HEK293T (cell line): Measurements from ENCODE around the gene LRP8.

Source experiments
- CTCF ChIA-PET: fragments of 350-600 bp; formaldehyde crosslinking; extraction: SDS; loops from one replicate; lab custom pipeline; 2021; ENCODE audit warnings: antibody characterized with exemption, inconsistent platforms; lab: Yijun Ruan, JAX
- POLR2A ChIA-PET: fragments of 350-600 bp; formaldehyde crosslinking; extraction: SDS; loops from one replicate; lab custom pipeline; 2020; ENCODE audit warnings: antibody characterized with exemption, inconsistent platforms; lab: Yijun Ruan, JAX
- DNase-seq: peaks from one replicate; pipeline ENCODE4 v3.0.0; 2012; ENCODE audit warnings: mixed read lengths; ENCODE audit errors: extremely low spot score
- ARNT ChIP-seq: fragments of 450-650 bp; IDR thresholded peaks from 2 replicates; pipeline ENCODE4 v1.6.1; 2017; ENCODE audit warnings: mild to moderate bottlenecking
- BHLHE40 ChIP-seq: fragments of 450-650 bp; IDR thresholded peaks from 2 replicates; pipeline ENCODE4 v1.6.1; 2016; ENCODE audit warnings: mild to moderate bottlenecking, moderate library complexity, borderline replicate concordance
- CTBP1 ChIP-seq: fragments of 450-650 bp; IDR thresholded peaks from 2 replicates; pipeline ENCODE4 v1.6.1; 2016; ENCODE audit warnings: borderline replicate concordance
- ELF4 ChIP-seq: fragments of 450-650 bp; IDR thresholded peaks from 2 replicates; pipeline ENCODE4 v1.6.1; 2017; ENCODE audit warnings: antibody characterized with exemption
- FOXA1 ChIP-seq: fragments of 450-650 bp; IDR thresholded peaks from 2 replicates; pipeline ENCODE4 v1.6.1; 2016; ENCODE audit warnings: mild to moderate bottlenecking
- FOXK2 ChIP-seq: fragments of 450-650 bp; IDR thresholded peaks from 2 replicates; pipeline ENCODE4 v1.6.1; 2016; ENCODE audit warnings: mild to moderate bottlenecking
- FOXM1 ChIP-seq: fragments of 450-650 bp; IDR thresholded peaks from 2 replicates; pipeline ENCODE4 v1.6.1; 2017; ENCODE audit warnings: mild to moderate bottlenecking, borderline replicate concordance
- HDGF ChIP-seq: fragments of 450-650 bp; IDR thresholded peaks from 2 replicates; pipeline ENCODE4 v1.6.1; 2017; ENCODE audit warnings: antibody characterized with exemption, borderline replicate concordance
- L3MBTL2 ChIP-seq: fragments of 450-650 bp; conservative IDR thresholded peaks from 2 replicates; pipeline ENCODE4 v1.6.1; 2016; ENCODE audit warnings: mild to moderate bottlenecking
- LEF1 ChIP-seq: fragments of 450-650 bp; IDR thresholded peaks from 2 replicates; pipeline ENCODE4 v1.6.1; 2017; ENCODE audit warnings: mild to moderate bottlenecking, borderline replicate concordance
- NFRKB ChIP-seq: fragments of 450-650 bp; IDR thresholded peaks from 2 replicates; pipeline ENCODE4 v1.6.1; 2016; ENCODE audit warnings: mild to moderate bottlenecking, moderate library complexity
- SP1 ChIP-seq: fragments of 450-650 bp; IDR thresholded peaks from 2 replicates; pipeline ENCODE4 v1.6.1; 2017
- SUZ12 ChIP-seq: fragments of 450-650 bp; IDR thresholded peaks from 2 replicates; pipeline ENCODE4 v1.6.1; 2016; ENCODE audit warnings: mild to moderate bottlenecking
- TARDBP ChIP-seq: fragments of 450-650 bp; IDR thresholded peaks from 2 replicates; pipeline ENCODE4 v1.6.1; 2016
- ZNF384 ChIP-seq: fragments of 450-650 bp; IDR thresholded peaks from 2 replicates; pipeline ENCODE4 v1.6.1; 2016
- TF ChIP-seq, protein P1 (sequence below): fragments of 450-650 bp; IDR thresholded peaks from 2 replicates; pipeline ENCODE4 v1.6.1; 2016

LRP8 gene

DNA sequence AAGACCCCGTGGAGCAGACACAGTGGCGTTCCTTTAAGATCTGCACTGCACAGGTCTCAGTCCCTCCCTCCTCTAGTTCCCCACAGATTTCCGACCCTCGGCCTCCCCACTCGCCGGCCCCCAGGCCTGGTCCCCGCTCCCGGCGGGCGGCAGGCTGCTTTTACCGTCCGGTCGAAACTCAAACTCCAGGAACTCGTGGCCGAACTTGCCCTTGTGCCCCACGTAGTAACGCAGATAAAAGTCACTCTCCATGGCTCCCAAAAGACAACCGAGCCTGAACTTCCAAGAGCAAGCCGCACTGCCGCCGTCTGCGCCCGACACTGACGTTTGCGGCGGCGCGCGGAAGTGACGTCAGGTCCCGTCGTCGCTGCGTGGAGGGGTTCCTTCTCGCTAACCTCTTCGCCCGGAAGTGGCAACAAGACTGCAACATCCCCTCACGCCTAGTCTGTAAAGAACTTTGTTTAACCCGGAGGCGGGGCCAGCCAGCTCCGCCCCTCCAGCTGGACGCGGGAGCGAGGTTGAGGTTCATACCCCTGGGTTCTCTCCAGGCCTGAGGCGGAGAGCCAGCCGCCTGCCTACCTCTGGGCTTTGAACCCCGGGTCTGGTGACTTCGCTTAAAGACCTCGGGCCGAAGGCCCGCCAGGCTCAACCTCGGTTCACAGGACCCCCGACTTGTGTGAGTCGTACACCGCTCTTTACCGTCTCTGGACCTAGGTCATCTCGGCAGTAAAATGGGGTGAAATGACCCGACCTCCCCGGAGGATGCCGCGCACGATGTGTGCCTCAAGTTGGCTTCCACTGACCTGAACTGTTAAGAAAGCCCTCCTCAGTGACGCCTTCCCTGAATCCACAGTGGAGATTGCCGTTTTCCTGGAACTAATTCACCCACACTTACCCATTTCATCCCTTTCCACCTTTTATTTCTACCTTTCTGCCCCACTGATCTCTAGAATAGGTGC lies 89.4 kb downstream of the LRP8 start, which contains the start of gene MAGOH:
Gene MAGOH (minus strand): TSS at position 322 of the 959 bp plus-strand sequence. CDS start 70 bp downstream, at position 252.
- TF ChIP-seq CTBP1 = no peak
- TF ChIP-seq FOXK2 = 0 out of 2 replicates have a peak, but pooled peaks have one; percentile 32
- peak; percentile 39 for TF ChIP-seq L3MBTL2
- no peak for TF ChIP-seq ZNF384
- peak; percentile 84 for TF ChIP-seq ELF4
- TF ChIP-seq HDGF = no peak
- TF ChIP-seq, protein P1, sequence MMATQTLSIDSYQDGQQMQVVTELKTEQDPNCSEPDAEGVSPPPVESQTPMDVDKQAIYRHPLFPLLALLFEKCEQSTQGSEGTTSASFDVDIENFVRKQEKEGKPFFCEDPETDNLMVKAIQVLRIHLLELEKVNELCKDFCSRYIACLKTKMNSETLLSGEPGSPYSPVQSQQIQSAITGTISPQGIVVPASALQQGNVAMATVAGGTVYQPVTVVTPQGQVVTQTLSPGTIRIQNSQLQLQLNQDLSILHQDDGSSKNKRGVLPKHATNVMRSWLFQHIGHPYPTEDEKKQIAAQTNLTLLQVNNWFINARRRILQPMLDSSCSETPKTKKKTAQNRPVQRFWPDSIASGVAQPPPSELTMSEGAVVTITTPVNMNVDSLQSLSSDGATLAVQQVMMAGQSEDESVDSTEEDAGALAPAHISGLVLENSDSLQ = peak; percentile 16; the same call in 1 of the 2 replicates
- ChIA-PET POLR2A (interaction anchor here (0.6 to 1.9 kb wide), 10 partner anchors 9 to 48 kb away, joined by 3 to 9 read pairs (median 4); no protein-coding TSS in a partner anchor), CTCF (no interaction called here)
- DNase-seq = peak; percentile 98

DNA sequence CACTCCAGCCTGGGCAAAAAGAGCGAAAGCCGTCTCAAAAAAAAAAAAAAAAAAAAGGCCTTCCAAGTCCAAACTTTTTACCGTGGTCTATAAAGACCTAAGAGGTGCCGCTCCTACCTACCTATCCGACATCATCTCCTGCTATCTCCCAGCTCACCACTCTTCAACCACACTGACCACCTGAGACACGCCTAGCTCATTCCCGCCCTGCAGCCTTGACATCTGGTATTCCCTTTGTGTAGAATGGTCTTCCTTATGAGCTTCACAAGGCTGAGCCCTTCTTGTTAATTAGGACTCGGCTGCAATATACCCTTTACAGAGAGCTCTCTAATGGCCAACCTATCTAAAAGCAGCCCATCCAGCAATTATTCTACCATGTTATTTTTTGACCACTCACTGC lies 90.2 kb downstream of the LRP8 start:
- no peak for DNase-seq
- ChIA-PET POLR2A (interaction anchor here (0.7 to 1.9 kb wide), 5 partner anchors 9 to 42 kb away, joined by 3 to 9 read pairs (median 5); no protein-coding TSS in a partner anchor), CTCF (no interaction called here)
- TF ChIP-seq ELF4 = no peak
- TF ChIP-seq FOXK2 = no peak
- TF ChIP-seq ZNF384 = no peak
- no peak for TF ChIP-seq L3MBTL2
- no peak for TF ChIP-seq FOXM1
- no peak for TF ChIP-seq FOXA1
- no peak for TF ChIP-seq HDGF
- TF ChIP-seq, protein P1 = no peak
- no peak for TF ChIP-seq BHLHE40
- TF ChIP-seq CTBP1 = no peak
- no peak for TF ChIP-seq NFRKB

DNA sequence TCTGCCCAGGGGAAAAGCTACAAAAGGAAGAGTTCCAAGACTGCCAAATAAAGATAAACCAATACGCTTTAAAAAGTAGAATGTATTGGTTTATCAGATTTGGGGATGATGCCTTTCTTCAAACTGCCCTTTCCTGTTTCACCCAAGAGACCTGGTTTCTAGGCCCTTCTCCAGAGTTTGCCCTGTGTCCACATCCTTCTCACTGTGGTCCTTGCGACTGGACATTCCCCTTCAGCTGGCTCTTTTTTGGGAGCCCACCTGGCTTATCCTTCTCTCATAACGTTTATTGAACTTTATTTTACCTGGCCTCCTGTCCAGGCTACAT lies 106.9 kb downstream of the LRP8 start:
- CTCF ChIA-PET = no interaction called here
- POLR2A ChIA-PET = interaction anchor here (1.3 to 2.2 kb wide), 7 partner anchors 9 to 35 kb away, joined by 4 to 10 read pairs (median 5); partner anchors contain the start of genes CPT2 and MAGOH
- no peak for DNase-seq
- TF ChIP-seq SUZ12 = no peak
- TF ChIP-seq, protein P1 = no peak
- no peak for TF ChIP-seq CTBP1
- no peak for TF ChIP-seq ARNT
- TF ChIP-seq FOXM1 = no peak
- no peak for TF ChIP-seq L3MBTL2
- no peak for TF ChIP-seq FOXK2
- no peak for TF ChIP-seq FOXA1
- TF ChIP-seq TARDBP = no peak
- TF ChIP-seq BHLHE40 = no peak

DNA sequence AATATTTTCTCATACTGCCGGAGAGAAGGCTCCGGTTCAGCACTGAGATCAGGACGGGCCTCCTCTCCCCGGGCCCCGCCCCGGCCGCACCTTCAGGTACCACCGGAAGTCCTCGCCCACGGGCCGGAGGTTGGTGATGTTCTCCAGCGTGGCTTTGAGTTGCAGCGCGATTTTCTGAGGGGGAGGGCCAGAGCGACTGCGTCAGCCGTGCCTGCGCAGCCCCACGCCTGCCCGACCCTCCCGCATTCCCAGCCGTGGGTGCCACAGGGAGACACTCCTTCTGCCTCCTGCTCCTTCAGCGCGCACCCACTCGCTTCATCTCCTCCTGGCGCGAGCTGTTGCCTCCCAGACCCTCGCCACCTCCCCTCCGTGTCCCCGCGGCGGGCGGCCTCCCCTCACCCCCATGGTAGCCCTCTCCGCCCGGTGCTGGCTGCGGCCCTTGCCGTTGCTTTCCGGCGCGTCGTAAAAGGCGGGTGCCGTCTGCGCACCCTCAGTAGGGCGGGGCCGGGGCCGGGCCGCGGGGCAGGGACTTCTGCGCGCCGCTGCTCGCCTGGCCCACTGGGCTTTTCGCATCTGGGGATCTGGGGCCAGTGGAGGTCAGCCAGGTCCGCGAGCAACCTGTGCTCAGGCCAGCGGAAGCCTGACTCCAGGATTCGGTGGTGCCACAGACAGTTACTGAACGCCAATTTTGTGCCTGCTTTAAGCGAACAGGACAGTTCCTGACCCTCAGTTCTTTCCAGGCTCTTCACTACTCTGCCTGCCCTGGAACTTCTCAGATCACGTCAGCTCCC lies 107.5 kb downstream of the LRP8 start, which contains the start of gene CZIB:
Gene CZIB (minus strand): TSS at position 464 of the 791 bp plus-strand sequence. CDS start 59 bp downstream, at position 405.
- TF ChIP-seq CTBP1 (peak; percentile 4; the same call in 1 of the 2 replicates), ELF4 (peak; percentile 70; the same call in 1 of the 2 replicates), ARNT (no peak), SUZ12 (no peak), LEF1 (no peak)
- POLR2A ChIA-PET = interaction anchor here (1.3 to 2.2 kb wide), 7 partner anchors 10 to 34 kb away, joined by 4 to 10 read pairs (median 5); partner anchors contain the start of genes CPT2 and MAGOH
- CTCF ChIA-PET = no interaction called here
- peak; percentile 90 for DNase-seq

DNA sequence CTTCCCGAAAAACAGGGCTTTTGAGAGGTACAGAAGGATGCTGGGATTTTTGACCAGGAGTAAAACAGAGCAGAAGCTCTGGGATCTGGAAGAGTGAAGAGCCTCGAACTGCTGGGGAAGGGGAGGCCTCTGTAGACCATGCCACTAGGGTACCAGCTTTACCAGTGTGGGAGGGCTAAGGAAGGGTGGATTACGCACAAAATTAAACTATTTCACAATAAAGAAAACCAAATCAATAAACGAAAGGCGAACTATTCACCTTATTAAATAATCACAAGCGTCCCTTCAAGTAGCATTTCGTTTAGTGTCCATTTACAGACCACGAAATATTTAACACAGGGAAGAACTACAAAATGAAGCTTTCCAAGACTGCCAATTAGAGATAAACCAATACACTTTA lies 108.2 kb downstream of the LRP8 start:
- POLR2A ChIA-PET = interaction anchor here (1.8 kb wide), 1 partner anchor 18 kb away, joined by 9 read pairs; the partner anchor contains the start of gene MAGOH
- DNase-seq = no peak
- CTCF ChIA-PET = no interaction called here
- TF ChIP-seq FOXM1 (no peak), LEF1 (no peak), SUZ12 (no peak), NFRKB (no peak), BHLHE40 (no peak), ARNT (no peak), L3MBTL2 (no peak), CTBP1 (no peak), HDGF (no peak), FOXK2 (no peak), ZNF384 (no peak), SP1 (no peak), ELF4 (no peak), TARDBP (no peak), FOXA1 (no peak)
- TF ChIP-seq, protein P1 = no peak
